GM23248 (cell line): ENCODE data around the gene METRNL. TPM values are rescaled to one million over a fixed set of nuclear protein-coding genes. Genes with fewer than 3 reads are reported as not detected.

Experiments
- DNase-seq: peaks from one replicate; pipeline ENCODE4 v3.0.0-alpha.2; 2015
- H2AFZ ChIP-seq: fragments of 200-600 bp; sonication (generic); 2 replicates; pipeline ENCODE4 v1.6.1; 2016; ENCODE audit warnings: antibody characterized with exemption
- H3F3A ChIP-seq: fragments of 200-600 bp; sonication (generic); 2 replicates; pipeline ENCODE4 v1.6.1; 2016; ENCODE audit warnings: mild to moderate bottlenecking, antibody characterized with exemption, mixed run types; ENCODE audit not compliant: insufficient read depth
- H3K27ac ChIP-seq: fragments of 200-600 bp; sonication (generic); 2 replicates; pipeline ENCODE4 v1.5.1; 2016; ENCODE audit warnings: mild to moderate bottlenecking
- H3K27me3 ChIP-seq: fragments of 200-600 bp; sonication (generic); replicated peaks from 2 replicates; pipeline ENCODE4 v1.6.1; 2016; ENCODE audit warnings: mild to moderate bottlenecking; ENCODE audit not compliant: insufficient read depth
- H3K36me3 ChIP-seq: fragments of 200-600 bp; sonication (generic); 2 replicates; pipeline ENCODE4 v1.6.1; 2016; ENCODE audit warnings: low read depth, mild to moderate bottlenecking
- H3K4me1 ChIP-seq: fragments of 200-600 bp; sonication (generic); 2 replicates; pipeline ENCODE4 v1.6.1; 2016; ENCODE audit warnings: mild to moderate bottlenecking; ENCODE audit not compliant: insufficient read depth
- H3K4me2 ChIP-seq: fragments of 200-600 bp; sonication (generic); one replicate; pipeline ENCODE4 v1.6.1; 2016; ENCODE audit warnings: mild to moderate bottlenecking; ENCODE audit not compliant: unreplicated experiment
- H3K4me3 ChIP-seq: fragments of 200-600 bp; sonication (generic); 2 replicates; pipeline ENCODE4 v1.5.1; 2016; ENCODE audit warnings: mild to moderate bottlenecking
- H3K79me2 ChIP-seq: fragments of 200-600 bp; sonication (generic); 2 replicates; pipeline ENCODE4 v1.6.1; 2016; ENCODE audit warnings: mild to moderate bottlenecking; ENCODE audit not compliant: insufficient read depth
- H3K9ac ChIP-seq: fragments of 200-600 bp; sonication (generic); 2 replicates; pipeline ENCODE4 v1.6.1; 2016; ENCODE audit warnings: mild to moderate bottlenecking
- H3K9me2 ChIP-seq: fragments of 200-600 bp; sonication (generic); 2 replicates; pipeline ENCODE4 v1.6.1; 2016; ENCODE audit warnings: mixed run types, mild to moderate bottlenecking, moderate library complexity; ENCODE audit not compliant: insufficient read depth
- H3K9me3 ChIP-seq: fragments of 200-600 bp; sonication (generic); one replicate; pipeline ENCODE4 v1.6.1; 2017; ENCODE audit warnings: low read depth
- H4K20me1 ChIP-seq: fragments of 200-600 bp; sonication (generic); 2 replicates; pipeline ENCODE4 v1.6.0; 2016; ENCODE audit not compliant: insufficient read depth
- EZH2 ChIP-seq: fragments of 200-600 bp; sonication (generic); IDR thresholded peaks from 2 replicates; pipeline ENCODE4 v1.6.1; 2018; ENCODE audit warnings: antibody characterized with exemption, mild to moderate bottlenecking; ENCODE audit not compliant: insufficient read depth, poor library complexity, severe bottlenecking
- EZH2phosphoT487 ChIP-seq: fragments of 200-600 bp; sonication (generic); IDR thresholded peaks from 2 replicates; pipeline ENCODE4 v1.6.1; 2018; ENCODE audit warnings: antibody characterized with exemption, moderate library complexity, mild to moderate bottlenecking, low read depth; ENCODE audit not compliant: insufficient read depth
- WGBS, 2 experiments: methylation state at CpG; one replicate each; pipeline ENCODE4 v1.1.6; 2015 to 2017; ENCODE audit warnings: low lambda C conversion rate in 2 of 2, low coverage in 1 of 2; ENCODE audit errors: missing lambda C conversion rate in 2 of 2; 5-methylcytosine and 5-hydroxymethylcytosine counted together
- in situ Hi-C: fragments of 300-500 bp; cut with MboI; formaldehyde crosslinking; loops from 2 replicates; pipeline ENCODE4 v1.15.0; 2020
- polyA plus RNA-seq: library from polyadenylated mRNA; unstranded; fragments of >200 nt; fragmentation: Nextera tagmentation; extraction: Ambion mirVana; gene quantifications from 2 replicates; pipeline ENCODE4 v1.2.1, GENCODE V29; 2016
- total RNA-seq: library from RNA; depleted of rRNA; stranded (reverse); fragments of >200 nt; shearing (Covaris generic); gene quantifications from 2 replicates; pipeline ENCODE4 v1.2.3, GENCODE V29; 2014

METRNL gene
- total and polyA plus RNA-seq, 2 experiments from 2014 or later: 28.4 to 305 TPM

- Histone ChIP-seq H3K36me3 (no peaks in the 10 kb centered on the region), H2AFZ (no peak overlapping the region), H4K20me1 (no peaks in the 10 kb centered on the region), H3K9ac (no peak overlapping the region), H3K9me3 (no peaks in the 10 kb centered on the region), H3K4me3 (no peak overlapping the region), H3F3A (no peaks in the 10 kb centered on the region), H3K4me2 (no peak overlapping the region), H3K4me1 (no peaks in the 10 kb centered on the region), H3K9me2 (no peaks in the 10 kb centered on the region), H3K79me2 (no peaks in the 10 kb centered on the region), H3K27me3 (no peaks in the 10 kb centered on the region), H3K27ac (no peak overlapping the region)
- WGBS, 2 experiments: 91 to 94% methylated on average over 16 of the region's 16 CpGs
- in situ Hi-C loops: no loop called here
- no peak for TF ChIP-seq EZH2
- no peak for TF ChIP-seq EZH2phosphoT487
- no peak for DNase-seq
Measured at GRCh38 chr17:83070800-83071341, 8.5 kb upstream of the METRNL start.

- WGBS, 2 experiments: 83 to 85% methylated on average over 12 of the region's 12 CpGs
- Histone ChIP-seq H3K9me3 (no peaks in the 10 kb centered on the region), H3K9me2 (no peaks in the 10 kb centered on the region), H3K27me3 (no peaks in the 10 kb centered on the region), H2AFZ (no peak overlapping the region), H3F3A (no peaks in the 10 kb centered on the region), H3K4me1 (no peaks in the 10 kb centered on the region), H3K36me3 (no peaks in the 10 kb centered on the region), H4K20me1 (no peaks in the 10 kb centered on the region), H3K27ac (no peak overlapping the region), H3K4me2 (no peak overlapping the region), H3K9ac (no peak overlapping the region), H3K4me3 (no peak overlapping the region), H3K79me2 (no peaks in the 10 kb centered on the region)
- DNase-seq: no peak
- no peak for TF ChIP-seq EZH2phosphoT487
- no peak for TF ChIP-seq EZH2
- in situ Hi-C loops: no loop called here
Measured at GRCh38 chr17:83071365-83071764, 8.0 kb upstream of the METRNL start.

DNA sequence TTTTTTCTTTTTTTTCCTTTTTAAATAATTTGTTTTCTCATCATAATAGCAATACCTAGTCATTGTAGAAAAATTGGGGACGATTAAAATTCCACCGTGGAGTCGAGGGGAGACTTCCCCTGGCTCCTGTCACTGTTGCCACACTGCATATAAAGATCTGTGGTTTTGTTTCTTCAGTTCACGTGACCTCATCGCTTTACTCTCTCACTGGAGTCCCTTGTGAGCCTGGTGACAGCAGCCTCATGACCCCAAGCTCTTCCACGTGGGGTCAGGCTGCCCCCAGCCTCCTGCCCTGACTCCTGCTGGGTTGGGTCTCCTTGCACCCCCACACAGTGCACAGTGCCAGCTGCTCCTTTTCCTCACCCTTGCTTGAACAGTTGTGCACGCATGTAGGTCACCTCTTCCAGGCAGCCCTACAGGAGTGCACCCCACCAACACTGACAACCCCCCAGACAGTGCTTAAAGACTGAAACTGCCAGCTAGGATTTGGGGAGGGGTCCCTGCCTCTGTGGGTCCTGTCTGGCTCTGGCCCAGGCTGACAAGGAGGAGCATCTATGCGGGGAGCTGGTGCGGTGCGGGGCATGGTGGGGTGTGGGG is 7.3 kb upstream of the METRNL start:
- in situ Hi-C loops: no loop called here
- 75 to 76% methylated on average over 9 to 10 of the region's 10 CpGs for WGBS, 2 experiments
- TF ChIP-seq EZH2: no peak
- TF ChIP-seq EZH2phosphoT487: no peak

DNA sequence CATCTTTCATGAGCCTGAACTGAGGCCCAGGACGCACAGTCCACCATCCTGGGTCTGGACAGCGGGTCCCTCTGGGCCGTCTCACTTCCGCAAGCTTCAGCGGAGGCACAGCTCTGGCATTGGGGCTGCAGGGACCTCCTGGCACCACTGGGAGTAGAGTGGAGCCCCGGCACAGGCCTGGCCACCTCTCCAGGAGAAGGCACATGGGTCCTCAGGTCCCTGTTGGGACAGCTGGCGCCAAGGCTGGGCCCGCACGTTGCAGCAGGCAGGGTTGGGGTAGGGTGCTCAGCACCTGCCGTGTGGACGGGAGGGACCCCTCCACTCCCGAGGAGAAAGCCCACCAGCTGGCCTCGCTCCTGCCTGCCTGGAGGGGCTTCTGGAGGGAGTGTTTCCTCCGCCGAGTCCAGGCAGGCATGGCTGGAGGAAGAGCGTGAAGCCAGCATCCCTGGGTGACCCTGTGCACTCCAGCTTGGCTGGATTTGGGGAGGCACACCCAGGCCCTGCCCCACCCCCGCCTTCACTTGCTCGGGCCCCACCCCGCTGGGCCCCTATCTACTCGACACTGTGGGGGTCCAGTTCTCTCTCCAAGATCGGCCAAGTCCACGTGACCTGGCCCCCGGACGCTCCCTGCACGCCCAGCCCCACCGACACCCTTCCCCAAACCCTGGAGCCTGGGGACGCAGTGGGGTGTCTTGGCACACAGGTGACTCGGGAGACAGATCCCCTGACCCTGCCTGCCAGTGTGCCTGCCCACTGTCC is 6.6 kb upstream of the METRNL start:
- Histone ChIP-seq H3K4me1 (no peaks in the 10 kb centered on the region), H3K9ac (no peak overlapping the region), H3K27me3 (no peaks in the 10 kb centered on the region), H3K9me2 (no peaks in the 10 kb centered on the region), H2AFZ (no peak overlapping the region), H3K9me3 (no peaks in the 10 kb centered on the region), H3K36me3 (no peaks in the 10 kb centered on the region), H3K27ac (no peak overlapping the region), H3K4me2 (no peak overlapping the region), H3K4me3 (no peak overlapping the region), H3K79me2 (no peaks in the 10 kb centered on the region), H3F3A (peaks cover 7% of the 10 kb centered on the region; the same call in 1 of the 2 replicates), H4K20me1 (no peaks in the 10 kb centered on the region)
- WGBS, 2 experiments: 81 to 87% methylated on average over 23 to 27 of the region's 28 CpGs
- no peak for TF ChIP-seq EZH2
- TF ChIP-seq EZH2phosphoT487: no peak
- DNase-seq: no peak
- in situ Hi-C loops: no loop called here

More for the DNA sequence above, 7.3 kb upstream of the METRNL start:
- H3K36me3 ChIP-seq: no peaks in the 10 kb centered on the region
- no peak overlapping the region for H3K27ac ChIP-seq
- H3K4me3 ChIP-seq: no peak overlapping the region
- H3K9me2 ChIP-seq: no peaks in the 10 kb centered on the region
- H3K4me2 ChIP-seq: no peak overlapping the region
- H4K20me1 ChIP-seq: no peaks in the 10 kb centered on the region
- H3K79me2 ChIP-seq: no peaks in the 10 kb centered on the region
- H3K9me3 ChIP-seq: no peaks in the 10 kb centered on the region
- 0 out of 2 replicates have a peak, but pooled peaks cover 2% of the 10 kb centered on the region for H3F3A ChIP-seq
- H3K9ac ChIP-seq: no peak overlapping the region
- DNase-seq: no peak
- H3K27me3 ChIP-seq: no peaks in the 10 kb centered on the region
- no peak overlapping the region for H2AFZ ChIP-seq
- H3K4me1 ChIP-seq: no peaks in the 10 kb centered on the region
